NT2/D1 (cell line): ENCODE measurements around the gene GALC.

ENCODE experiments used
- SUZ12 ChIP-seq: IDR thresholded peaks from 2 replicates; pipeline ENCODE4 v1.6.1; 2011; ENCODE audit not compliant: insufficient read length, insufficient read depth; ENCODE audit errors: extremely low read depth
- YY1 ChIP-seq: IDR thresholded peaks from 2 replicates; pipeline ENCODE4 v1.6.1; 2011; ENCODE audit not compliant: insufficient read length, insufficient read depth
- ZNF274 ChIP-seq: IDR thresholded peaks from 2 replicates; pipeline ENCODE4 v1.6.1; 2011; ENCODE audit warnings: mild to moderate bottlenecking, low read depth, low read length

DNA sequence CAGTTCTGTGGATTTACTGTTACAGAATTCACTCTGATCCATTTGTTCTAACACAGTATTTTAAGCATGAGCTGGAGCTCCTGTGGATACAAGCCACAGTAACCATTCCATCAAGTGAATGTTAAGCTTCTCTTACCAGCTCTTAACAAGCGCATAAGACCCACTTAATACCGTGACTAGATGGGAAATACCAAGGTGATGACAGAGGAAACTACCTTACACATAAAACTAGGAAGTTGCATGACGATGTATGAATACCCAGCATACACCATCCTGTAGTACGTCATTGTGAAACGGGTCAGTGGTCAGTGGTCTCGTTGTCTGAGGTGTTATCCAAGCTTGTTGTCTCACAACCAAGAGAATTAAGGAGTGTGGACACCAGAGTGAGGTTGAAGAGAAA is 2.0 kb upstream of the GALC start:
- TF ChIP-seq SUZ12: no peak
- TF ChIP-seq YY1: no peak
- TF ChIP-seq ZNF274: no peak
